ENCODE data around the gene RND2.
"Not testable (repeated sequence)": the region's sequence is repeated elsewhere in the genome, so short reads cannot be mapped to it uniquely, and the experiment has no call there.

Gene RND2, protein sequence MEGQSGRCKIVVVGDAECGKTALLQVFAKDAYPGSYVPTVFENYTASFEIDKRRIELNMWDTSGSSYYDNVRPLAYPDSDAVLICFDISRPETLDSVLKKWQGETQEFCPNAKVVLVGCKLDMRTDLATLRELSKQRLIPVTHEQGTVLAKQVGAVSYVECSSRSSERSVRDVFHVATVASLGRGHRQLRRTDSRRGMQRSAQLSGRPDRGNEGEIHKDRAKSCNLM

DNA sequence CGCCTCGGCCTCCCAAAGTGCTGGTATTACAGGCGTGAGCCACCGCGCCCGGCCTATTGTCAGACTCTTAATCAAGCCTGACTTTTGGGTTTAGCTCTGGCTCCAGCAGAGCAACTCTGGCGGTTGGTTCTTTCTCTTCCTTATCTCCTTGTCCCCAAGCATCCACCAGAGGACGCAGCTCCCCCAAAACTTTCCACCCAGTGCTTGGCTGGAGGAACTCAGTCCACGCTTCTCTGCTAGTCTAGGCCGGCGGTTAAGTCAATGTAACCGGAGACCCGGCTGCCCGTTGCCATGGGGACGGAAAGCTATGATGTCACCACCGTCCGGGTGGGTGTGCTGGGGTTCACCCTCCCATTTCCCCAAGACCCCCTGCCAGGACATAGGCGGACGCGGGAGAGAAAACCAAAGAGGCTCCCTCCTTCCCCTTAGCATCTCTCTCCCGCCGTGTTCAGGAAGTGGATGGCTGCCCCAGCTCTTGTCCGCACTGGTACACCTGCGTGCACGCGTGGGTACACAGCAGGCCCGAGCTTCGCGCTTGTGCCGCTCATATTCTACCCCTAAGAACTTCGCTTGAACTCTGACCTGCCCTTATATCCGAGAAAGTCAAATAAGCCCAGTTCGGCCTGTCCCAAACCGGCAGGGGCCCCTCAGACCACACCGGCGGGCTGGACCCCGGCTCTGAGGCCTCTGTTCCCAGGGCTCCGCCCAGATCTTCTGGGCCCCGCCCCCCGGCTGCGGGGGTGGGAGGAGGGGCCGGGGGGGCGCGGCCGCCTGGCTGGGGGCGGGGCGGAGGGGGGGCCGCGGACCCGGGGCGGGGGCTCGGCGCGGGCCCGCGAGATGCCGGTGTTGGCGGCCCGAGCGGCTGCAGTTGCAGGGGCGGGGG lies at the start of gene RND2:
TSS of gene RND2 (plus strand) at position 825 of the 883 bp plus-strand sequence. CDS start 117 bp downstream, outside the sequence.
- peak; percentile 94 to 96 for DNase-seq

DNA sequence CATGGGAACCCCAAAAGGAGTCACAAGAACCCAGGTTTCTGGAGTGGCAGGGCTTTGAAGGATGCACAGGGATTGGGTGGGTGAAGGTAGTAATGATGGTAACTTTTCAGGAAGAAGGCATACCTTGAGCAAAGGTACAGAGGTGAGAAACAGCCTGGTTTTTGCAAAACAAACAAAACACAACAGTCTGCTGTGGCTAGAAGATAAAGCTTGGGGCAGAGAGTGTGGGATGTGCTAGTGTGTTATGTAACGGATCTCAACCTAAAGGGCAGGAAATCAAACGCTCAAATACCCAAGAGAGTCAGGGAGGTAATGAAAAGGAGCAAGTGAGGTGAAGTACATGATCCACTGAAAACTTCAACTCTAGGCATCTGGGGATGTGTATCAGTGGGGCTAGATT lies 49.8 kb upstream of the RND2 start:
- DNase-seq: no peak

DNA sequence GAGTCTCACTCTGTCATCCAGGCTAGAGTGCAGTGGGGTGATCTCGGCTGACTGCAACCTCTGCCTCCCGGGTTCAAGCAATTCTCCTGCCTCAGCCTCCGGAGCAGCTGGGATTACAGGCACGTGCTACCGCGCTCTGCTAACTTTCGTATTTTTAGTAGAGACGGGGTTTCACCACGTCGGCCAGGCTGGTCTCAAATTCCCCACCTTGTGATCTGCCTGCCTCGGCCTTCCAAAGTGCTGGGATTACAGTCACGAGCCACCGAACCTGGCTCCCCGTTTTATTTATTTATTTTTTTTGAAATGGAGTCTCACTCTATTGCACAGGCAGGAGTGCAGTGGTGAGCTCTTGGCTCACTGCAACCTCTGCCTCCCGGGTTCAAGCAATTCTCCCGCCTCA lies 49.3 kb upstream of the RND2 start:
- not testable (repeated sequence) for DNase-seq

DNA sequence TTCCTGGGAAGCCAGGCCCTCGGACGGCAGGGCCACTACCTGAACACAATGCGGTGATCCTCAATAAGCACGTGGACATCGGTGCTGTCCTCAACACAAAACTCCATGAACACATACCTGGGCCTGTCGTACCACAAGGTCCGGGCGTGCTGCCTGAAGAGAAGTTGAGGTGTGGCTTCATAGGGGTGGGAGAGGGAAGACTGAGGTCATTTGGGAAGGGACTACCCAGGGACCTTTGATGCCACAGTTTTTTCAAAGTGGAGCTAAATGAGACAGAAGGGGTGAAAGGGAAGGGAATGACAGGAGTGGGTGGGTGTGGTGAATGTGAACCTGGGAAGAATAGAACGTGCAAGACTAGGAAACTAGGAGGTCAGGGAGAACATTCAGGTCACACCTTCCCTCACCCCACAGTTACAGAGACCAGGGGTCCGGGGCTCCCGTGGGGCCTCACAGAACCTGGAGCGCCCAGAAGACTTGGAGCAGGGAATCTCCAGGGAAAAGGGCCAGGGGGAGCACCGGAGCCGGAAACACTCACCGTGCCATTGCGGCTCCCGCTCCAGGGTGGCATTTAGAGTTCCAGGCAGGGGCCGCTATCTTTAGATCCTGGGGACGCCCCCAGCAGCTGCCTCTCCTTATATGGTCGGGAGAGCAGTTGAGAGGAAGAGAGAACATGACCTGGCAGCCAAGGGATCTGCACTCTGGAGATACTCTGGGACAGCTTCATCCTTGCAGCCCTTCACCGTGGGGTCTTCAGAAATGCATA lies 45.3 kb upstream of the RND2 start, which contains the start of gene PTGES3L:
TSS of gene PTGES3L (minus strand) at position 570 of the 763 bp plus-strand sequence. CDS start at position 543, 27 bp downstream.
- peak; percentile 66 to 76 for DNase-seq

DNA sequence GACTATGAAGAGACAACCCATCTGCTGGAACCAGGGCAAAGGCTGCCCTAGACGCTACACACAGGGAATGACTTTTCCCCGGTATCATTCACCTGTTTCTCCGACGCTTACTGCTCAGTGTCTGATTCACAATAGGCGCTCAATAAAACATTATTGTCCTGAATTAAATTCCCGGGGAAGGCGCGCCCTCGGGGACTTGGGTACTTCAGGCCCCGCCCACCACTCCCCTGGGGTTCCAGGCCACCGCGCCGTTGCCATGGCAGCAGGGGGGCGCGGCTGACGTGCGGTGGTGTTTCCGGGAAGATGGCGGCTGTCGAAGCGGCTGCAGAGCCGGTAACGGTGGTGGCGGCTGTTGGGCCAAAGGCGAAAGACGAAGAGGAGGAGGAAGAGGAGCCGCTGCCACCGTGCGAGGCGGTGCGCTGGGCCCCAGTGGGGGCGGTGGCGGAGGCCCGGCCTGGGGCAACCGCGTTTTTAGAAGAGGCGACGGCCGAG lies 44.7 kb upstream of the RND2 start, which contains the start of gene RUNDC1:
TSS of gene RUNDC1 (plus strand) at position 292 of the 492 bp plus-strand sequence. CDS start at position 304, 12 bp downstream.
- peak; percentile 71 to 97 for DNase-seq

DNA sequence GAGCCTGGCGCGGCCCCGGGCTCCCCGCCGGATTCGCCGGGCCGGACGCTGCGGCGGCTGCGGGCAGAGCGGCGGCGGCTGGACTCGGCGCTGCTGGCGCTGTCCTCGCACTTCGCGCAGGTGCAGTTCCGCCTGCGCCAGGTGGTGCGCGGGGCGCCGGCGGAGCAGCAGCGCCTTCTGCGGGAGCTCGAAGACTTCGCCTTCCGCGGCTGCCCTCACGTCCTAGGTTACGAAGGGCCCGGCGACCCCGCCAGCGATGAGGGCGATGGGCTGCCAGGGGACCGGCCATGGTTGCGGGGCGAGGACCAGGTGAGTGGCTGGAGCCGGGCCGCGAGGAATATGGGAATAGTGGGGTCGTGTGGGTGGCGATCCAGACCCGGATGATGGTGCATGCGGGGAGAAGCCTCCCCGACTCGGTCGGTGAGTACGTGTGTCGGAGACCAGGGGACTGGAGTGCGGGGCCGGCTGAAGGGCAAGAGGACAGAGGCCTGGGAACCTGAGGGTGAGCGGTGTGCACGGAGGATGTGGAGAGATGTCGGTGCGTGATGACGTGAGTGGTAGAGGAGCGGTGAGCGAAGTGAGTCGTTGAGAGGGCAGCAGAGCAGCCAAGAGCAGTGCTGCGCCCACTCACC lies 44.1 kb upstream of the RND2 start:
- peak; percentile 39 to 73 for DNase-seq

DNA sequence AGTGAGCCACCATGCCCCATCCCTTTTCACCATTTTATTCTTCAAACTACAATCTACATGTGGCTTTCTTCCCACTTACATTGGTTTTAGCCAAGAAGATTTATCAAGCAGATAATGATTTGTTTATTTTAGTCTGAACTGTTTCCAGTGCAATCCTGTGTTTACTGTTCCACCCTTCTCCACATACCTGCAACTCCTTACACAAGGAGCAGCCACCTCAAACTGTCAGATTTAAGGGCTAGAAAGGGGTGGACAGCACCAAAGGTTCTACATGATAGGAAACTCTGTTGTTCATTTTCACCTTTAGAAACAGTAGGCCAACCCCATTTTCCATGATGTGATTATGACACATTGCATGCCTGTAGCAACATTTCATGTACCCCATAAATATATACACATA lies 42.8 kb upstream of the RND2 start:
- no peak for DNase-seq

DNA sequence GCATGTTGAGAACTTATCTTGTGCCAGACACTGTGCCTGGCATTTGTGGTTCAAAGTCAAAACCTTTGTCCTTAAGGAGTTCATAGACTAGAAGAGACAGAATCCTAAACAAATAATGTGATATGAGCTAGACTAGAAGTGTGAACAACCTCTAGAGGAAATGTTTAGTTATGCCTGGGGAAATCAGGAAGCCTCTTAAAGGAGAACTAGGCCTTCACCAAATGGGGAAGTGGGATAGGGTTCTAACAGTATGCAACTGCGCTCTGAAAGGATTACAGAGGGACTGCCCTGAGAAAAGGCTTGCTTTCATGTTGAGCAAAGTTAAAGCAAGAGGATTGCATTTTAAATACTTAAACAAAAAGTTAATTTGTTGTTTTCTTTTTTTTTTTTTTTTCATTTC lies 39.8 kb upstream of the RND2 start:
- DNase-seq: no peak

DNA sequence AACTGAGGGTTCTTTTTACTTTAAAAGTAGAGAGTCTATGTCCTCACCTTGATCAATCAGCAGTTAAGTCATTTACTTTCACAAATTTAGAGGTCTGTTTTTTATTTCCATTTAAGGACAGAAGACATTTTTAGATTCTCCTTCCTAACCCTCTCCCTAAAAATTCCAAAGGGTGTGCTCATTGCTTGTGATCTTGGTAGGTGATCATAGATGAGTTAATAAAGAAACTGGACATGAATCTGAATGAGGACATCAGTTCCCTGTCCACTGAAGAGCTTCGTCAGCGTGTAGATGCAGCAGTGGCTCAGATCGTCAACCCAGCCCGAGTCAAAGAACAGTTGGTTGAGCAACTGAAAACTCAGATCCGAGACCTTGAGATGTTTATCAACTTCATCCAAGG lies 35.9 kb upstream of the RND2 start:
- no peak for DNase-seq

DNA sequence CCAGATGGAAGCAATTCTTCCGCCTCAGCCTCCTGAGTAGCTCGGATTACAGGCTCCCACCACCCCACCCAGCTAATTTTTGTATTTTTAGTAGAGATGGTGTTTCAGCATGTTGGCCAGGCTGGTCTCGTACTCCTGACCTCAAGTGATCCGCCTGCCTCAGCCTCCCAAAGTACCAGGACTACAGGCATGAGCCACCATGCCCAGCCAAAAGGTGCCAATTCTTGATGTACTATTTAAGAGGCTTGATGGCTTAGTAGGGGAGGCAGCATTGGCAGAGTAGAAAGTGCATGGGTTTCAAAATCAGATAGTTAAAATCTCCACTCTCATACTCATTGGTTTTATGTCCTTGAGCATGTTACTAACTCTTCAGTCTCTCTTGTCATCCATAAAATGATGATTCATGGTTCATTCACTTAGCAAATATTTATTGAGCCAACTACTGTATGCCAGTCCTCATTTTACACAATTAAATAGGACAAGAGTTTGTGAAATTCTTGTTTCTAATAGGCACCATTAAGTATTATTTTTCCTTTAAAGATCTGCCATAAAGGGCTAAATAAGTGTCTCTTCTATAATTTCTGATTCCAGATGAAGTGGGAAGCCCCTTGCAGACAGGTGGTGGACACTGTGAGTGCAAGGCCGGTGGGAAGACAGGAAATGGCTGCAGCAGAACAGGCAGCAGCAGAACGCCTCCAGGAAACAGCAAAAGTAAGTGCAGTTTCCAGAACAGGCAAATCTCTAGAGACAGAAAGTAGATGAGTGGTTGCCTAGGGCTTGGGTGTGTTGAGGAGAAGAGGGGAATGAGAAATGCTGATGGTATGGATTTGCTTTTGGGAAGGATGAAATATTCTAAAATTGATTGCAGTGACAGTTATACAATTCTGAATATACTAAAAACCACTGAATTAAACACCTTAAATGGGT lies 35.0 kb upstream of the RND2 start:
- DNase-seq: no peak

DNA sequence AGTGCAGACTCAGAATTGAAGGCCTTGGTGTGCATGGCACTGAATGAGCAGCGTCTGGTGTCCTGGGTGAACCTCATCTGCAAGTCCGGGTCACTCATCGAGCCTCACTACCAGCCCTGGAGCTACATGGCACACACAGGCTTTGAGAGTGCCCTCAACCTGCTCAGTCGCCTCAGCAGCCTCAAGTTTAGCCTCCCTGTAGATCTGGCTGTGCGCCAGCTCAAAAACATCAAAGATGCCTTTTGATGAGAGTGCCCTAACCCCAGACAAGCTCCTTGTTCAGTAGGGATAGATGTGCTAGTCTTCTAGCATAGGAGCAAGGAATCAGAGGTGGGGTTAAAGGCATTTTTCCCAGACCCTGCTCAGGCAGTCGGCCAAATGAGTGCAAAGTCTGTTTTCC lies 33.6 kb upstream of the RND2 start:
- no peak for DNase-seq

DNA sequence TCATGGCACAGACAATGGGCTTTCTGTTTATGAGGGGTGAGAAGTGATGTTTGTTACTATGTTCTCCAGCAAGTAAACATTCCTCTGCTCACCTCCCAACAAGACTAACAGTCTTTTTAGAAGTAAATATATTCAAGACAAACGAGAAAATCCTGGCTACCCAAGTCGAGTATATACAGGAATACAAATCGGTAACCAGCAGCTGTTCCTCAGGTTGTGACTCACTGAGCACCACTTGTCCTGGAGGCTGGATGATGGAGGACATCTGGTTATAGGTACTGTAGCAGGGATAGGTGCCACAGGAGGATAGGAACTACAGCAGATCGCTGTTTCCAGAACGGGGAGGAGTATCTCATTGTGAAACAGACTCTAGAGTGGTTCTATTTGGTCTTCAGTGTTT lies 32.2 kb upstream of the RND2 start:
- DNase-seq: no peak

DNA sequence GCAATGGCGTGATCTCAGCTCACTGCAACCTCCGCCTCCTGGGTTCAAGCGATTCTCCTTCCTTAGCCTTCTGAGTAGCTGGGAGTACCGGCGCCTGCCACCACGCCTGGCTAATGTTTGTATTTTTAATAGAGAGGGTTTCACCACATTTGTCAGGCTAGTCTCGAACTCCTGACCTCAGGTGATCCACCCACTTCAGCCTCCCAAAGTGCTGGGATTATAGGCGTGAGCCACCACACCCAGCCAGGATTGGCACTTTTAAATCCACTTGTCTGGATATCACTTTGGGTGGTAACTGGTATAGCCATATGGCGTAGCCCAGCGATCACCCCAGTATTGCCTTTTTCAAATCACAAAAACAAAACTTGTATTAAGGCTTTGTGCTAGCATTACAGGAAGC lies 31.1 kb upstream of the RND2 start:
- not testable (repeated sequence) for DNase-seq

DNA sequence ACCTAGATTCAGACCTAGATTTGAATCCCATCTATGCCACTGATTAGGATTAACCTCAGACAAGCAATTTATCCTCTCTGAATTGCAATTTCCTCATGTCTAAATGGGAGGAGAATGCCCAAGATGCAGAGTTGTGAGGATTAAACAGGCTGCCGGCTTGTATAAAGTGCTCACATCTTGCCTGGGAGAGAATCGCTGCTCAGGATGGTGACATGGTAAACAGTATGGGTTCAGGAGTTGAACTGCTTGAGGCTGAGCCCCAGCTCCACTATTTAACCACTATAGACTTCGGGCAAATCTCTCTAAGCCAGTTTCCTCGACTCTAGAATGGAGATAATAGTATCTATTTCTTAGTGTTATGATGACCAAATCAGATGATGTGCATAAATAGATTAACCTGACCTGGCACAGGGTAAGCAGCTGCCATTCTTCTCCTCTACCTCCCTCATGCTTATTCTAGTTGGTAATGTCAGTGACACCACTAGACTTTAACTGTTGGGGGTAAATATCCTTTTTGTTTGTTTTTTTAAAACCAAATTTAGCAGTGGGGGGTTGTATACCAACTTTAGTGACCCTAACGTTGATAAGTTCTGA lies 27.5 kb upstream of the RND2 start:
- no peak for DNase-seq

DNA sequence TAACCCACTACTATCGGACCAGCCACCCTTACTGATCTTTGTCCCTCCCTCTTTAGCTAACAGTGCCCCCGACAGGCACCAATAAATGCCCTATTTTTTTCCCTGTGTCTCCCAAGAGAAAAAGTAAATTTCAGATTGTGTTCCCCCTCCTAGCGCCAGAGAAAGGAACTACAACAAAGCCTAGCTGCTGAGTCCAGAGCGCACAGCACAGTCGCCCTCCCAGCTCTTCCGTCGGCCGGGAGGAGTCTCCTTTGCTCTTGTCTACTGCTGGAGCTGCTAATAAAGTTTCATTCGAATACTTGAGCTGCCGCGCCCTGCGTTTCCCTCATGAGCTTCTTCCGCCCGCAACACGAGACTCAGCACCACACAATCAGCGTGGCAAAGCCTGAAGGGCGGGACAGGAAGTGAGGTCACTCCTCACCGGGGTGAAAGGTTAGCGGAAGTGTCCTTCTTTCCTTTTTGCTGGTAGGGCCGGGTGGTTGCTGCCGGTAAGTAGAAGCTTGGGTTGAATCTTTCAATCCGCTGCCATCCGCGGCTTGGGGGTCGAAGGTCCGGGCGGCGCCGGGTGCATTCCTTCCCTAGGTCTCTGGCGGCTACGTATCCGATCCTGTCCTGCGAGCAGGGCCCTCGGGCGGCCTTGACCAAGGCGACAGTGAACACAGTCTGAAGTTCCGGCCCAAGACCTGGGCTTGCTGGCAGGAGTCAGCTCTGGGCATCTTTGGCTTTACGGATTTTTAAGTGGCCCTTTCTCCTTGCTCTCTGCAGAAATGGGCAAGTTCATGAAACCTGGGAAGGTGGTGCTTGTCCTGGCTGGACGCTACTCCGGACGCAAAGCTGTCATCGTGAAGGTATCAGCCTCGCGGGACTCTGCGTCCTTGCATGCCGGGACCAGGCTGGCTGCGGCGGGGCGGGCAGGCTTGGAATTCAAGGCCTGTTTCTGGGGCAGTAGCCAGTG lies 26.8 kb upstream of the RND2 start, which contains the start of gene RPL27:
TSS of gene RPL27 (plus strand) at position 436 of the 955 bp plus-strand sequence. CDS start at position 768, 332 bp downstream.
- peak; percentile 99 for DNase-seq

DNA sequence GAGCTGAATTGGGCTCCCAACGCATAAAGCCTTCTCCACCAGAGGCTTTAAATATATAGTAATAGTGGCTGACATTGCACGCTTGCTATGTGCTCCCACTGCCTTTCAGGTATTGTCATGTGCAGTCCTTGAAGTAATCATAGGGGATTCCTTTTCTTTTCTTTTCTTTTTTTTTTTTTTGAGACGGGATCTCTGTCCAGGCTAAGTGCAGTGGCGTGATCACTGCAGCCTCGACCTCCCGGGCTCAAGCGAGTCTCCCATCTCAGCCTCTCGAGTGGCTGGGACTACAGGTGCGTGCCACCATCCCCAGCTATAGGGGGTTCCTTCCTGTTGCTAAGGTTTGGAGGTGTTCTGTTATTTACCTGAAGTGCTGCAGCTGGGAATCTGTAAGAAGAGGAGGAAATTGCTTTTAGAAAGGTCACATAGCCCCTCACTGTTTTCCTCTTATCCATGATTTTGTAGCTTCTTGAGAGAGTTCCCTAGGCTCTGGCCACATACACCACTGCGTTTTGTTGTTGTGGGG lies 26.0 kb upstream of the RND2 start:
- no peak for DNase-seq

DNA sequence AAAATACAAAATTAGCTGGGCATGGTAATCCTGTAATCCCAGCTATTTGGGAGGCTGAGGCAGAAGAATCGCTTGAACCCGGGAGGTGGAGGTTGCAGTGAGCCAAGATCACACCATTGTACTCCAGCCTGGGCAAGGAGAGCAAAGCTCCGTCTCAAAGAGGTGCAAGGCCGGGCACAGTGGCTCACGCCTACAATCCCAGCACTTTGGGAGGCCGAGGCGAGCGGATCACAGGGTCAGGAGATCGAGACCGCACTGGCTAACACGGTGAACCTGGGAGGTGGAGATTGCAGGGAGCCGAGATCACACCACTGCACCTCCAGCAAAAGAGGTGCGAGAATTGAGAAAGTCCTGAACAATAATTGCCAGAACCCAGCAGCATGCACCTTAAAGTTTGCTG lies 24.1 kb upstream of the RND2 start:
- not testable (repeated sequence) for DNase-seq

DNA sequence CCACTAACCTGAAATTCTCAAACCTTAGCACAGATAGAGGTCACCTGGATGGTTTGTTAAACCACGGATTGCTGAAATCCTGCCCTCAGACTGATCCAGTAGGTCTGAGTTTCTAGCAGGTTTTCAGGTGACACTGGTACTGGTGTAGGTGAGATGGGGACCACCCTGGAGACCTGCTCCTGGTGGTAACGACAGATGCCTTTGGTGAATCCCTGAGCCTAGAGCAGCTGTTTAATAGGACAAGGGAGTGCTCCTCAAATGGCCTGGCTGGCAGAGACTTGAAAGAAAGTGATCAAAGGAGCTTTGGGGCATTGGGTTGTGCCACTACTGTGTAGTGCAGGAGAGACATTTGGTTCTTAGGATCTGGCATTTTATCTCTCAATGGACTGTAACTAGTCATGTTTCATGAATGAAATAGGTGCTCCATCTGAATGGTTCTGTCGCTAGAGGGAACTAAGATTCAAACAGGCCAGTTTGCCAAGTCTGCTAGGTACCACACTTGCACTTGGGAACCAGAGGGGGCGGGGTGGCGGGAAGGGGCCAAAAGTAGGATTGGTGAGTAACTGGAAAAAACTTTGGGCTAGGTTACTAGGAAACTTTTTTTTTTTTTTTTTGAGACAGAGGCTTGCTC lies 21.4 kb upstream of the RND2 start:
- DNase-seq: no peak
